ENCODE measurements around the gene TSPAN9.

DNA sequence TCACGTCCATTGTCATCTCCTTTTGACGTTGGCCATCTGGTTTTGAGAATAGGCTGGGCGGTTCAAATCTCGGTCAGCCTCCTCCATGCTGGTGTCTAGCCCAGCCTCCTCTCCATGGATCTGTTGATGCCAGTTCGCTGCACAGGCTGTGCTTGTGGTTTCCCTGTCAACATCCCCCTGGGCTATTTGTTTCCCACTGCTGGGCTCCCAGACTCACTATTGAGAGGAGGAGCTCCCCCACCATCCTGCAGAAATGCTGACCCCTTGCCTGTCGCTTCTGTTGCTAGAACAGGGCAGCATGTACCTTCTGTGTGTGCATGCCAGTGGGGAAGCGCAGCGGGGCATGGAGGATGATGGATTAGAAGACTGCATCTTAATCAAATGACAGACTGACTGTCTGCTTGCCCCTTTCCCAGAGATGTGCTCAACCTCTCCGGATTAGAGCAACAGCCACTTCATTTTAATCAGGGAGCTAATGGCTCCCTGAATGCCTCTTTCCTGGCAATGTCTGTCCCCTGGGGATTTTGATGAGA is 170.5 kb downstream of the TSPAN9 start:
- TF ChIP-seq, protein P1, sequence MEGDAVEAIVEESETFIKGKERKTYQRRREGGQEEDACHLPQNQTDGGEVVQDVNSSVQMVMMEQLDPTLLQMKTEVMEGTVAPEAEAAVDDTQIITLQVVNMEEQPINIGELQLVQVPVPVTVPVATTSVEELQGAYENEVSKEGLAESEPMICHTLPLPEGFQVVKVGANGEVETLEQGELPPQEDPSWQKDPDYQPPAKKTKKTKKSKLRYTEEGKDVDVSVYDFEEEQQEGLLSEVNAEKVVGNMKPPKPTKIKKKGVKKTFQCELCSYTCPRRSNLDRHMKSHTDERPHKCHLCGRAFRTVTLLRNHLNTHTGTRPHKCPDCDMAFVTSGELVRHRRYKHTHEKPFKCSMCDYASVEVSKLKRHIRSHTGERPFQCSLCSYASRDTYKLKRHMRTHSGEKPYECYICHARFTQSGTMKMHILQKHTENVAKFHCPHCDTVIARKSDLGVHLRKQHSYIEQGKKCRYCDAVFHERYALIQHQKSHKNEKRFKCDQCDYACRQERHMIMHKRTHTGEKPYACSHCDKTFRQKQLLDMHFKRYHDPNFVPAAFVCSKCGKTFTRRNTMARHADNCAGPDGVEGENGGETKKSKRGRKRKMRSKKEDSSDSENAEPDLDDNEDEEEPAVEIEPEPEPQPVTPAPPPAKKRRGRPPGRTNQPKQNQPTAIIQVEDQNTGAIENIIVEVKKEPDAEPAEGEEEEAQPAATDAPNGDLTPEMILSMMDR (IDR thresholded peaks at IDR 0.05), result no peak
- TF ChIP-seq EP300 (IDR thresholded peaks at IDR 0.05) (no peak), POLR2A (IDR thresholded peaks at IDR 0.05; ENCODE audit: low read depth) (no peak), POLR2AphosphoS5 (IDR thresholded peaks at IDR 0.05) (no peak)
